GDM1 (cell line): ENCODE results near the gene CLEC4M.

Experiments used
- DNase-seq: peaks from one replicate; lab custom pipeline; 2025; lab: John Stamatoyannopoulos, UW

The CLEC4M gene, protein sequence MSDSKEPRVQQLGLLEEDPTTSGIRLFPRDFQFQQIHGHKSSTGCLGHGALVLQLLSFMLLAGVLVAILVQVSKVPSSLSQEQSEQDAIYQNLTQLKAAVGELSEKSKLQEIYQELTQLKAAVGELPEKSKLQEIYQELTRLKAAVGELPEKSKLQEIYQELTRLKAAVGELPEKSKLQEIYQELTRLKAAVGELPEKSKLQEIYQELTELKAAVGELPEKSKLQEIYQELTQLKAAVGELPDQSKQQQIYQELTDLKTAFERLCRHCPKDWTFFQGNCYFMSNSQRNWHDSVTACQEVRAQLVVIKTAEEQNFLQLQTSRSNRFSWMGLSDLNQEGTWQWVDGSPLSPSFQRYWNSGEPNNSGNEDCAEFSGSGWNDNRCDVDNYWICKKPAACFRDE

GRCh38 chr19:7762719-7763293 is at the start of gene CLEC4M:
TSS of gene CLEC4M (plus strand) at chr19:7763243. CDS start at chr19:7763267, 24 bp downstream.
- no peak for DNase-seq

DNA sequence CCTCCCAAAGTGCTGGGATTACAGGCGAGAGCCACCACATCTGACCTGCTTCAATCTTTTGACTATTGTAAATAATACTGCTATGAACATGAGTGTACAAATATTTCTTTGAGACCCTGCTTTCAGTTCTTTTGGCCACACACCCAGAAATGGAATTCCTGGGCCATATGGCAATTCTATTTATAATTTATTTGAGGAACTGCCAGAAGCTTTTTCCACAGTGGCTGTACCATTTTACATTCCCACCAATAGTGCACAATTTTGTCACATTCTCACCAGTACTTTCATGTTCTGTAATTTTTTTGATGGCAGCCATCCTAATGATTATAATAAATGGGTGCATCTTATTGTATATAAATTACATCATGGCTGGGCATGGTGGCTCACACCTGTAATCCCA is 47.4 kb upstream of the CLEC4M start:
- no peak for DNase-seq

DNA sequence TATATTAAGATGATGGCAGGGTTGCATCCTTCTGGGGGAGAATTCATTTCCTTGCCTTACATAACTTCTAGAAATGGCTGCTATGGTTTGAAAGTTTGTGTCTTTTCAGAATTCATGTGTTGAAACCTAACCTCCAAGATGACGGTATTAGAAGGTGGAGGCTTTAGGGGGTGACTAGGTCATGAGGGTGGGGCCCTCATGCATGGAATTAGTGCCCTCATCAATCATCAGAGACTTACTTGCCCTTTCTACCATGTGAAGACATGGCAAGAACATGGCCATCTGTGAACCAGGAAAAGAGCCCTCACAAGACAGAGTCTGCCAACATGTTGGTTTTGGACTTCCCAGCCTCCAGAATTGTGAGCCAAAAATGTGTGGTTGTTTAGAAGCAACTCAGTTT is 46.3 kb upstream of the CLEC4M start:
- DNase-seq, result no peak

DNA sequence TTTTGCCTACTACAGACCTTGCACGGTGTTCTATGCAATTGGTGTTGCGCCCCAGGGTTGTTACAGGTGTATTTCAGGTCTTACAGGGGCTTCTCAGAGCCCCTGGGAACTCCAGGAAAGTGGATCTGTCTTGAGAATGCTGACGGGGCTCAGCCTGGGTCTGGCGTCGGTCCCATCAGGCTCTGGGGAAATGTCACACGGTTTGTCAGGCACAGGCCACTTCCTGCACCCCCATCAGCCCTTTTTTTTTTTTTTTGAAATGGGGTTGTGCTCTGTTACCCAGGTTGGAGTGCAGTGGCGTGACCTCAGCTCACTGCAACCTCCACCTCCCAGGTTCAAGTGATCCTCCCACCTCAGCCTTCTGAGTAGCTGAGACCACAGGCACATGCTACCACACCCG is 44.4 kb upstream of the CLEC4M start:
- DNase-seq, result no peak

GRCh38 chr19:7720351-7720750 is 42.7 kb upstream of the CLEC4M start:
- DNase-seq, result no peak

DNA sequence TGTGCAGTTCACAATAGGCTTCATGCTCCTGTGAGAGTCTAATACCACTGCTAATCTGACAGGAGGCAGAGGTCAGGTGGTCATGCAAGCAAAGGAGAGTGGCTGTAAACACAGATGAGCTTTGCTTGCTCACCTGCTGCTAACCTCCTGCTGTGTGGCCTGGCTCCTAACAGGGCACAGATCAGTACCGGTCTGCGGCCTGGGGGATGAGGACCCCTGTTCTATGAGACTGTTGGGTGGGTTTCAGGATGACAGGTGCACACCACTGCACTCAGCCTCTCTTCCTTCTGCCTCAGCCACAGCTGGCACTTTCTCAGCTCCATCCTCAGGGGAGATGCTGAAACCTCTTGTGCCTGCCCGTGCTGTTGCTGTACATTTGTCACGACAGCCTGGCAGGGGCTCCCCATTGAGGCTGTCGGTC is 40.8 kb upstream of the CLEC4M start:
- no peak for DNase-seq

GRCh38 chr19:7725791-7726190 is 37.3 kb upstream of the CLEC4M start:
- DNase-seq, result no peak

GRCh38 chr19:7729211-7729610 is 33.8 kb upstream of the CLEC4M start:
- no peak for DNase-seq

GRCh38 chr19:7729831-7730285 is 33.2 kb upstream of the CLEC4M start:
- DNase-seq, result no peak

GRCh38 chr19:7730286-7731217 is 32.5 kb upstream of the CLEC4M start:
- DNase-seq, result no peak

- no peak for DNase-seq
These were observed 31.8 kb upstream of the CLEC4M start for GRCh38 chr19:7731218-7731595.

GRCh38 chr19:7731615-7732014 is 31.4 kb upstream of the CLEC4M start:
- no peak for DNase-seq

- DNase-seq, result no peak
These were observed 31.0 kb upstream of the CLEC4M start, which contains the start of gene CLEC4G for GRCh38 chr19:7732045-7732444. TSS of gene CLEC4G (minus strand) at chr19:7732110. CDS start at chr19:7732102, 8 bp downstream.

DNA sequence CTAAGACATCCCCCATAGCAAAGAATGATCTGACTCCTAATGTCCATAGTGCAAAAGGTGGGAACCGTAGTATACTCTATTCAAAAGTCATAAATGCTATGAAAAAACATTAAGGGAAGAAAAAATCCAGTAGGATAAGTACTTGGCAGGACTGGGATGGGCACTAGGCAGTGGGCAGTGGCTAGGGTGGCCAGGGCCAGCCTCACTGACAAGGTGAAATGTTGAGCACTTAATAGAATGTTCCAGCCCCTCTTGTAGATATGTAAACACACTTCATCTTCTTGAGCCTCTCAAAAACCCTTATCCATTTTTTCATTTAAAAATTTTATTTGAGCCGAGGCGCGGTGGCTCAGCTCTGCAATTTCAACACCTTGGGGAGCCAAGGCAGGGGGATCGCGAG is 29.7 kb upstream of the CLEC4M start:
- no peak for DNase-seq

GRCh38 chr19:7734220-7735203 is 28.5 kb upstream of the CLEC4M start:
- DNase-seq, result no peak

DNA sequence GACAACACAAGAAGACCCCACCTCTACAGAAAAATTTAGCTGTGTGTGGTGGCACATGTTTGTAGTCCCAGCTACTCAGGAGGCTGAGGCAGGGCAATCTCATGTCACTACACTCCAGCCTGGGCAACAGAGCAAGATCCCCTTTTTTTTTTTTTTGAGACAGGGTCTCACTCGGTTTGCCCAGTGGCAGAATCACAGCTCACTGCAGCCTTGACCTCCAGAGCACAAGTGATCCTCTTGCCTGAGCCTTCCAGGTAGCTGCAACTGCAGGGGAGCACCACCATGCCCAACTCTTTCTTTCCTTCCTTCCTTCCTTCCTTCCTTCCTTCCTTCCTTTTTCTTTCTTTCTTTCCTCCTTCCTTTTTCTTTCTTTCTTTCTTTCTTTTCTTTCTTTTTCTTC is 26.9 kb upstream of the CLEC4M start:
- no peak for DNase-seq

- DNase-seq, result no peak
These were observed 25.8 kb upstream of the CLEC4M start for GRCh38 chr19:7737215-7737614.

DNA sequence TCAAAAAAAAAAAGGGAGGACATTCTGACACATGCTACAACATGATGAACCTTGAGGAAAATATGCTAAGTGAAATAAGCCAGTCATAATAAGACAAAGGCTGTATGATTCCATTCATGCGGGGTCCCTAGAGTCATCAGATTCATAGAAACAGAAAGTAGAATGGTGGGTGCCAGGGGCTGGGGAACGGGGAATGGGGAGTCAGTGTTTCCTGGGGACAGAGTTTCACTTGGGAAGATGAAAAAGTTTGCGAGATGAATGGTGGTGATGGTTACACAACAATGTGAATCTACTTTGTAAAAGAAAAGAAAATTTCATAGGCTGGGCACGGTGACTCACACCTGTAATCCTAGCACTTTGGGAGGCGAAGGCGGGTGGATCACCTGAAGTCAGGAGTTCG is 25.0 kb upstream of the CLEC4M start:
- no peak for DNase-seq

- no peak for DNase-seq
These were observed 23.8 kb upstream of the CLEC4M start for GRCh38 chr19:7739211-7739755.

- no peak for DNase-seq
These were observed 23.0 kb upstream of the CLEC4M start for GRCh38 chr19:7739801-7740681.
